Neural progenitor cell (in vitro differentiated cells): ENCODE data around the gene ARHGAP19. TPM values are rescaled to one million over a fixed set of nuclear protein-coding genes. Genes with fewer than 3 reads are reported as not detected.

ENCODE experiments used
- DNase-seq: peaks from one replicate; pipeline ENCODE4 v3.0.0-alpha.2; 2016; ENCODE audit warnings: low spot score
- H2AFZ ChIP-seq: fragments of 200-600 bp; sonication (generic); replicated peaks from 2 replicates; pipeline ENCODE4 v1.6.1; 2016; ENCODE audit warnings: antibody characterized with exemption
- H3F3A ChIP-seq: fragments of 200-600 bp; sonication (generic); 2 replicates; pipeline ENCODE4 v1.6.1; 2016; ENCODE audit warnings: antibody characterized with exemption, low read depth
- H3K27ac ChIP-seq: fragments of 200-600 bp; sonication (generic); 2 replicates; pipeline ENCODE4 v1.5.1; 2016; ENCODE audit warnings: mild to moderate bottlenecking
- H3K27me3 ChIP-seq: fragments of 200-600 bp; sonication (generic); 2 replicates; pipeline ENCODE4 v1.6.1; 2016; ENCODE audit warnings: mild to moderate bottlenecking, moderate library complexity
- H3K36me3 ChIP-seq: fragments of 200-600 bp; sonication (generic); 2 replicates; pipeline ENCODE4 v1.5.1; 2016
- H3K4me1 ChIP-seq: fragments of 200-600 bp; sonication (generic); 2 replicates; pipeline ENCODE4 v1.6.1; 2016; ENCODE audit warnings: mixed run types
- H3K4me2 ChIP-seq: fragments of 200-600 bp; sonication (generic); 2 replicates; pipeline ENCODE4 v1.6.1; 2016
- H3K4me3 ChIP-seq: fragments of 200-600 bp; sonication (generic); 2 replicates; pipeline ENCODE4 v1.5.1; 2016
- H3K79me2 ChIP-seq: fragments of 200-600 bp; sonication (generic); 2 replicates; pipeline ENCODE4 v1.6.1; 2016; ENCODE audit warnings: low read depth
- H3K9ac ChIP-seq: fragments of 200-600 bp; sonication (generic); 2 replicates; pipeline ENCODE4 v1.6.1; 2016
- H3K9me3 ChIP-seq: fragments of 200-600 bp; sonication (generic); 2 replicates; pipeline ENCODE4 v1.5.1; 2016; ENCODE audit warnings: low read depth
- H4K20me1 ChIP-seq: fragments of 200-600 bp; sonication (generic); 2 replicates; pipeline ENCODE4 v1.6.1; 2016; ENCODE audit warnings: low read depth
- H3K27ac Mint-ChIP-seq: 3 replicates; pipeline ENCODE4 v1.8.0; 2021; ENCODE audit warnings: mixed read lengths
- H3K27me3 Mint-ChIP-seq: 2 replicates; pipeline ENCODE4 v1.8.0; 2022; ENCODE audit warnings: low read depth, mild to moderate bottlenecking, inconsistent platforms, moderate library complexity, mixed read lengths; ENCODE audit not compliant: insufficient read depth
- H3K36me3 Mint-ChIP-seq: 3 replicates; pipeline ENCODE4 v1.8.0; 2021; ENCODE audit warnings: mixed read lengths
- H3K4me1 Mint-ChIP-seq: 3 replicates; pipeline ENCODE4 v1.8.0; 2021; ENCODE audit warnings: mixed read lengths
- H3K4me3 Mint-ChIP-seq: 3 replicates; pipeline ENCODE4 v1.8.0; 2021; ENCODE audit warnings: mild to moderate bottlenecking, moderate library complexity, mixed read lengths
- H3K9me3 Mint-ChIP-seq: 3 replicates; pipeline ENCODE4 v1.8.0; 2020; ENCODE audit warnings: mixed read lengths
- CTCF ChIP-seq: fragments of 200-600 bp; sonication (generic); IDR thresholded peaks from 2 replicates; pipeline ENCODE4 v1.5.1; 2017; ENCODE audit warnings: antibody characterized with exemption, mild to moderate bottlenecking
- EZH2 ChIP-seq: fragments of 200-600 bp; sonication (generic); IDR thresholded peaks from 2 replicates; pipeline ENCODE4 v1.6.1; 2017; ENCODE audit warnings: antibody characterized with exemption, mild to moderate bottlenecking, moderate library complexity
- EZH2phosphoT487 ChIP-seq: fragments of 200-600 bp; sonication (generic); IDR thresholded peaks from 2 replicates; pipeline ENCODE4 v1.6.1; 2017; ENCODE audit warnings: antibody characterized with exemption
- total RNA-seq: library from RNA; depleted of rRNA; stranded (reverse); fragments of >200 nt; gene quantifications from 2 replicates; pipeline ENCODE4 v1.2.3, GENCODE V29; 2015; ENCODE audit warnings: low replicate concordance

ARHGAP19 gene
- total RNA-seq, 1 donor from 2014 or later, result 88.8 TPM

DNA sequence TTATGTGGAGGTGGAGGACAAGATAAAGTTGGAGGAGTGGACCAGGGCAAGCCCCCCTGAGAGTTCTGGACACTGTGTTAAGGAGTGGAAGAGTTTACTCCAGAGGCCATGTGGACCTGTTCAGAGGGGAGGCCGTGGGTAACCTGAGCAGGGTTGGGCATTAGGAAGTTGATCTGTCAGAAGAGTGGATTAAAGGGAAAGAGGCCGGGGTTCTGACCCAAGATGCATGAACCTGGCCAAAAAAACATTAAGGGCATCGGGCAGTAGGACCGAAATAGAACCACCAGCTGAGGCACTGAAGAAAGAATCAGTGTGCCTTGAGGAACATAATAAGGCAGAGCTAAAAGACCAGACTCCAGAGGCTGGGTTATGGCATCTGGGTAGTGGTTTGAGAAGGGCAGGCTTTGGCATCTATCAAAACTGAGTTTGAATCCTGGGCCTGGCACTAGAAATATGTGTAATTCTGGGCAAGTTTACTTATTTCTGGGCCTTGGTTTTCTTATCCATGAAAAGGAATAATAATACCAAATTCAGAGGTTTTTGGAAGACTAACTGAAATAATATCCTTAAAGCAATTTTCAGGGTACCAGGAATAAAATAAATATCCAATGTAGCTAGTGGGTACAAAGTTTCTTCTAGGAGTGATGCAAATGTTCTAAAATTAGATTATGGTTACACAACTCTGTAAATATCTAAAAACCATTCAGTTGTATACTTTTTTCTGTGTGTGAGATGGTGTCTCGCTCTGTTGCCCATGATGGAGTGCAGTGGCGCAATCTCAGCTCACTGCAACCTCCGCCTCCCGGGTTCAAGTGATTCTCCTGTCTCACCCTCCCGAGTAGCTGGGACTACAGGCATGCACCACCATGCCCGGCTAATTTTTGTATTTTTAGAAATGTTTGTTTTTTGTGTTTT, 15.7 kb upstream of the ARHGAP19 start:
- no peaks in the 10 kb centered on the region for H3K36me3 Mint-ChIP-seq

DNA sequence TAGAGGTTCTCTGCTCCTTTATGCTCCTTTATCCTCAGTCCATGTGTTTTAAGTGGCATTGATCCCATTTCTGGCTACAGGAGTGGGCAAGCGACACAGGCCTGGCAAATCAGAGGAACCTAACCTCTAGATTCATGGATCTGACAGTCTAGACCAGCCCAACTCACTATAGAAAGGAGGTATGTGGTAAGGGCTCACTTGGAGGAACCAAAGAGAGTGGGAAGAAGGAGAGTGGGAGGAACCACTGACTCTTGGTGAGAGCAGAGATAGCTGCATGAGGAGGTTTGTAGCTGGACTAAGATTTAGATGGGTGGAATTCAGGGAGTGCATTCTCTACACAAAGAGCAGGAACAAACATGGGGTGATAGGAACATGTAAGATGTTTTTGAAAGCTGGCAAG, 15.0 kb upstream of the ARHGAP19 start:
- Histone ChIP-seq H3K36me3 (no peaks in the 10 kb centered on the region), H3K4me2 (no peak overlapping the region), H3K4me1 (no peaks in the 10 kb centered on the region), H3F3A (no peaks in the 10 kb centered on the region), H3K79me2 (no peaks in the 10 kb centered on the region), H3K4me3 (no peak overlapping the region), H3K27me3 (no peaks in the 10 kb centered on the region), H2AFZ (peak overlapping the region; percentile 42), H4K20me1 (no peaks in the 10 kb centered on the region), H3K9ac (no peak overlapping the region), H3K27ac (no peak overlapping the region), H3K9me3 (no peaks in the 10 kb centered on the region)
- Mint-ChIP-seq H3K36me3 (no peaks in the 10 kb centered on the region), H3K27me3 (peaks cover 5% of the 10 kb centered on the region), H3K4me3 (no peak overlapping the region), H3K9me3 (no peaks in the 10 kb centered on the region), H3K4me1 (no peaks in the 10 kb centered on the region), H3K27ac (no peak overlapping the region)
- no peak for TF ChIP-seq EZH2phosphoT487
- TF ChIP-seq CTCF, result no peak
- TF ChIP-seq EZH2, result no peak
- no peak for DNase-seq

More for the DNA sequence above, 15.7 kb upstream of the ARHGAP19 start:
- Mint-ChIP-seq H3K27me3 (peaks cover 5% of the 10 kb centered on the region), H3K4me1 (no peaks in the 10 kb centered on the region), H3K9me3 (no peaks in the 10 kb centered on the region), H3K27ac (no peak overlapping the region), H3K4me3 (no peak overlapping the region)
- no peak overlapping the region for H3K4me2 ChIP-seq
- no peaks in the 10 kb centered on the region for H3K36me3 ChIP-seq
- H4K20me1 ChIP-seq, result no peaks in the 10 kb centered on the region
- no peaks in the 10 kb centered on the region for H3K9me3 ChIP-seq
- no peak overlapping the region for H3K9ac ChIP-seq
- H3K4me3 ChIP-seq, result no peak overlapping the region
- H2AFZ ChIP-seq, result peak overlapping the region; percentile 42
- no peak overlapping the region for H3K27ac ChIP-seq
- no peaks in the 10 kb centered on the region for H3K79me2 ChIP-seq
- TF ChIP-seq EZH2 (no peak), CTCF (no peak), EZH2phosphoT487 (no peak)
- H3K27me3 ChIP-seq, result no peaks in the 10 kb centered on the region
- H3F3A ChIP-seq, result no peaks in the 10 kb centered on the region
- no peaks in the 10 kb centered on the region for H3K4me1 ChIP-seq
- no peak for DNase-seq

GRCh38 chr10:97302088-97302791, 9.8 kb upstream of the ARHGAP19 start:
- no peak overlapping the region for H3K9ac ChIP-seq
- H3K4me3 ChIP-seq, result no peak overlapping the region
- no peak for DNase-seq
- no peaks in the 10 kb centered on the region for H4K20me1 ChIP-seq
- H3K27me3 ChIP-seq, result no peaks in the 10 kb centered on the region
- no peaks in the 10 kb centered on the region for H3F3A ChIP-seq
- peaks cover 6% of the 10 kb centered on the region for H3K27me3 Mint-ChIP-seq
- no peak overlapping the region for H3K4me2 ChIP-seq
- TF ChIP-seq EZH2 (no peak), CTCF (no peak), EZH2phosphoT487 (no peak)
- H3K36me3 Mint-ChIP-seq, result no peaks in the 10 kb centered on the region
- H3K79me2 ChIP-seq, result no peaks in the 10 kb centered on the region
- no peaks in the 10 kb centered on the region for H3K36me3 ChIP-seq
- H2AFZ ChIP-seq, result no peak overlapping the region
- no peaks in the 10 kb centered on the region for H3K4me1 Mint-ChIP-seq
- H3K4me1 ChIP-seq, result no peaks in the 10 kb centered on the region
- H3K27ac ChIP-seq, result no peak overlapping the region
- H3K9me3 ChIP-seq, result no peaks in the 10 kb centered on the region
- peak overlapping the region; percentile 72 for H3K27ac Mint-ChIP-seq
- H3K4me3 Mint-ChIP-seq, result no peak overlapping the region
- no peaks in the 10 kb centered on the region for H3K9me3 Mint-ChIP-seq
